Measurements from ENCODE around the gene PTX4.

PTX4 gene

GRCh38 chr16:1438229-1439057 lies 50.3 kb downstream of the PTX4 start:
- H3F3A ChIP-seq (ENCODE audit: low read depth): no peaks in the 10 kb centered on the region
- TF ChIP-seq EZH2phosphoT487 (IDR thresholded peaks at IDR 0.05; ENCODE audit: borderline replicate concordance) (no peak), CTCF (conservative IDR thresholded peaks at IDR 0.05; ENCODE audit: low read length) (no peak)
- no peaks in the 10 kb centered on the region for H3K36me3 ChIP-seq (ENCODE audit: insufficient read depth, low read length)
- no peaks in the 10 kb centered on the region for H3K79me2 ChIP-seq (ENCODE audit: insufficient read depth, low read length)
- H4K20me1 ChIP-seq (ENCODE audit: insufficient read depth, low read length, poor library complexity, severe bottlenecking): no peaks in the 10 kb centered on the region
- H3K27me3 ChIP-seq (ENCODE audit: insufficient read depth, low read length, poor library complexity, severe bottlenecking): no peaks in the 10 kb centered on the region
- no peak overlapping the region for H2AFZ ChIP-seq (ENCODE audit: low read length)
- no peak overlapping the region for H3K4me3 ChIP-seq (ENCODE audit: low read length, poor library complexity, severe bottlenecking)
- H3K9me2 ChIP-seq (replicated peaks; ENCODE audit: low read depth, low read length): no peaks in the 10 kb centered on the region
- no peaks in the 10 kb centered on the region for H3K9me3 ChIP-seq (ENCODE audit: insufficient read depth, low read depth, low read length)
- H3K4me2 ChIP-seq (ENCODE audit: low read depth, low read length, poor library complexity, severe bottlenecking): no peak overlapping the region
- H3K9ac ChIP-seq (ENCODE audit: low read depth, low read length, poor library complexity, severe bottlenecking): no peak overlapping the region
- H3K4me1 ChIP-seq (ENCODE audit: insufficient read depth, low read length, poor library complexity, severe bottlenecking): no peaks in the 10 kb centered on the region

GRCh38 chr16:1437606-1438005 lies 51.1 kb downstream of the PTX4 start:
- Histone ChIP-seq H3K4me3 (ENCODE audit: low read length, poor library complexity, severe bottlenecking) (no peak overlapping the region), H3K9ac (ENCODE audit: low read depth, low read length, poor library complexity, severe bottlenecking) (no peak overlapping the region), H2AFZ (ENCODE audit: low read length) (no peak overlapping the region), H3K27me3 (ENCODE audit: insufficient read depth, low read length, poor library complexity, severe bottlenecking) (no peaks in the 10 kb centered on the region), H3K9me2 (replicated peaks; ENCODE audit: low read depth, low read length) (no peaks in the 10 kb centered on the region), H3K9me3 (ENCODE audit: insufficient read depth, low read depth, low read length) (no peaks in the 10 kb centered on the region), H3F3A (ENCODE audit: low read depth) (no peaks in the 10 kb centered on the region), H4K20me1 (ENCODE audit: insufficient read depth, low read length, poor library complexity, severe bottlenecking) (no peaks in the 10 kb centered on the region), H3K36me3 (ENCODE audit: insufficient read depth, low read length) (no peaks in the 10 kb centered on the region), H3K79me2 (ENCODE audit: insufficient read depth, low read length) (no peaks in the 10 kb centered on the region), H3K4me2 (ENCODE audit: low read depth, low read length, poor library complexity, severe bottlenecking) (no peak overlapping the region), H3K4me1 (ENCODE audit: insufficient read depth, low read length, poor library complexity, severe bottlenecking) (no peaks in the 10 kb centered on the region)
- TF ChIP-seq CTCF (conservative IDR thresholded peaks at IDR 0.05; ENCODE audit: low read length) (no peak), EZH2phosphoT487 (IDR thresholded peaks at IDR 0.05; ENCODE audit: borderline replicate concordance) (no peak)

GRCh38 chr16:1436731-1437355 lies 51.9 kb downstream of the PTX4 start:
- TF ChIP-seq EZH2phosphoT487 (IDR thresholded peaks at IDR 0.05; ENCODE audit: borderline replicate concordance): no peak
- TF ChIP-seq CTCF (conservative IDR thresholded peaks at IDR 0.05; ENCODE audit: low read length): no peak
- no peak overlapping the region for H3K4me2 ChIP-seq (ENCODE audit: low read depth, low read length, poor library complexity, severe bottlenecking)
- no peaks in the 10 kb centered on the region for H3K4me1 ChIP-seq (ENCODE audit: insufficient read depth, low read length, poor library complexity, severe bottlenecking)

More at GRCh38 chr16:1436731-1437355, 51.9 kb downstream of the PTX4 start:
- H3K9me2 ChIP-seq (replicated peaks; ENCODE audit: low read depth, low read length): no peaks in the 10 kb centered on the region
- no peaks in the 10 kb centered on the region for H3K79me2 ChIP-seq (ENCODE audit: insufficient read depth, low read length)
- H3K9me3 ChIP-seq (ENCODE audit: insufficient read depth, low read depth, low read length): no peaks in the 10 kb centered on the region
- no peaks in the 10 kb centered on the region for H3F3A ChIP-seq (ENCODE audit: low read depth)
- H2AFZ ChIP-seq (ENCODE audit: low read length): no peak overlapping the region
- H3K36me3 ChIP-seq (ENCODE audit: insufficient read depth, low read length): no peaks in the 10 kb centered on the region
- no peaks in the 10 kb centered on the region for H4K20me1 ChIP-seq (ENCODE audit: insufficient read depth, low read length, poor library complexity, severe bottlenecking)
- no peak overlapping the region for H3K9ac ChIP-seq (ENCODE audit: low read depth, low read length, poor library complexity, severe bottlenecking)
- no peaks in the 10 kb centered on the region for H3K27me3 ChIP-seq (ENCODE audit: insufficient read depth, low read length, poor library complexity, severe bottlenecking)
- H3K4me3 ChIP-seq (ENCODE audit: low read length, poor library complexity, severe bottlenecking): no peak overlapping the region
